HEK293 (cell line): ENCODE results near the gene KLHDC8B.
"Not testable (repeated sequence)": the region's sequence is repeated elsewhere in the genome, so short reads cannot be mapped to it uniquely, and the experiment has no call there.

Source experiments
- CTCF ChIA-PET: fragments of 350-600 bp; formaldehyde crosslinking; extraction: SDS; loops from one replicate; lab custom pipeline; 2021; ENCODE audit warnings: antibody characterized with exemption; lab: Yijun Ruan, JAX
- POLR2A ChIA-PET: fragments of 300-600 bp; formaldehyde crosslinking; extraction: SDS; loops from one replicate; lab custom pipeline; 2020; ENCODE audit warnings: antibody characterized with exemption, inconsistent platforms; lab: Yijun Ruan, JAX
- H3K27ac ChIP-seq: fragments of 200-500 bp; sonication (Bioruptor generic); 2 replicates; pipeline ENCODE4 v1.5.1; 2014; ENCODE audit warnings: low read depth, low read length, control low read depth, inconsistent platforms; ENCODE audit errors: extremely low read depth
- H3K36me3 ChIP-seq, 2 experiments: fragments of 200-500 bp in 1 of 2; sonication (Bioruptor generic) in 1 of 2; 1 replicate in 1 of 2; 2 replicates in 1 of 2; pipeline ENCODE4 v1.5.1; 2014 to 2017; ENCODE audit warnings: inconsistent platforms in 2 of 2, low read length in 2 of 2; ENCODE audit not compliant: control insufficient read depth in 2 of 2, insufficient read depth in 1 of 2
- H3K4me1 ChIP-seq: fragments of 200-500 bp; sonication (Bioruptor generic); 2 replicates; pipeline ENCODE4 v1.5.1; 2014; ENCODE audit warnings: mild to moderate bottlenecking, low read length, inconsistent platforms; ENCODE audit not compliant: control insufficient read depth, insufficient read depth
- H3K4me3 ChIP-seq: 2 replicates; pipeline ENCODE4 v1.5.1; 2011; ENCODE audit warnings: low read depth, mild to moderate bottlenecking, control low read depth, low read length, moderate library complexity
- H3K9me3 ChIP-seq: fragments of 200-500 bp; sonication (Bioruptor generic); 2 replicates; pipeline ENCODE4 v1.5.1; 2014; ENCODE audit warnings: low read depth, low read length, inconsistent platforms; ENCODE audit not compliant: control insufficient read depth, insufficient read depth
- FEZF1 ChIP-seq: fragments of 450-650 bp; formaldehyde crosslinking; IDR thresholded peaks from 2 replicates; pipeline ENCODE4 v1.5.1; 2016; ENCODE audit warnings: missing biosample characterization, missing genetic modification characterization
- HOXA7 ChIP-seq: sonication (generic); formaldehyde crosslinking; IDR thresholded peaks from 2 replicates; pipeline ENCODE4 v1.8.1; 2022; ENCODE audit warnings: missing genetic modification reagents, borderline replicate concordance
- HOXD13 ChIP-seq: sonication (generic); formaldehyde crosslinking; IDR thresholded peaks from 2 replicates; pipeline ENCODE4 v1.8.0; 2022; ENCODE audit warnings: missing genetic modification reagents, borderline replicate concordance
- KLF16 ChIP-seq: fragments of 450-650 bp; formaldehyde crosslinking; IDR thresholded peaks from 2 replicates; pipeline ENCODE4 v1.5.1; 2017; ENCODE audit warnings: missing biosample characterization, missing genetic modification characterization
- SETDB1 ChIP-seq: IDR thresholded peaks from one replicate; pipeline ENCODE4 v1.6.1; 2017; ENCODE audit warnings: mild to moderate bottlenecking, low read length, moderate library complexity, mixed read lengths; ENCODE audit not compliant: insufficient read length
- ZBTB17 ChIP-seq: fragments of 450-650 bp; formaldehyde crosslinking; IDR thresholded peaks from 2 replicates; pipeline ENCODE4 v1.5.1; 2016; ENCODE audit warnings: missing biosample characterization, missing genetic modification characterization
- ZFHX2 ChIP-seq: fragments of 450-650 bp; formaldehyde crosslinking; conservative IDR thresholded peaks from 2 replicates; pipeline ENCODE4 v1.5.1; 2016; ENCODE audit warnings: missing biosample characterization, missing genetic modification characterization
- ZFP69B ChIP-seq: fragments of 450-650 bp; formaldehyde crosslinking; IDR thresholded peaks from 2 replicates; pipeline ENCODE4 v1.5.1; 2016; ENCODE audit warnings: missing biosample characterization, missing genetic modification characterization
- ZNF174 ChIP-seq: fragments of 450-650 bp; formaldehyde crosslinking; IDR thresholded peaks from 2 replicates; pipeline ENCODE4 v1.5.0; 2017; ENCODE audit warnings: missing biosample characterization, mild to moderate bottlenecking, missing genetic modification characterization
- ZNF239 ChIP-seq: fragments of 450-650 bp; formaldehyde crosslinking; IDR thresholded peaks from 2 replicates; pipeline ENCODE4 v1.5.1; 2016; ENCODE audit warnings: missing biosample characterization, missing genetic modification characterization
- ZNF514 ChIP-seq: fragments of 450-650 bp; formaldehyde crosslinking; IDR thresholded peaks from 2 replicates; pipeline ENCODE4 v1.5.1; 2016; ENCODE audit warnings: missing biosample characterization, missing genetic modification characterization
- ZNF596 ChIP-seq: fragments of 450-650 bp; IDR thresholded peaks from 2 replicates; pipeline ENCODE4 v1.5.0; 2018; ENCODE audit warnings: missing biosample characterization, mild to moderate bottlenecking, missing genetic modification characterization, moderate library complexity
- ZNF654 ChIP-seq: fragments of 450-650 bp; formaldehyde crosslinking; IDR thresholded peaks from 2 replicates; pipeline ENCODE4 v1.5.1; 2016; ENCODE audit warnings: low read depth, missing biosample characterization, missing genetic modification characterization
- ZSCAN30 ChIP-seq: fragments of 450-650 bp; IDR thresholded peaks from 2 replicates; pipeline ENCODE4 v1.5.1; 2018; ENCODE audit warnings: missing biosample characterization, mild to moderate bottlenecking, missing genetic modification characterization, moderate library complexity
- TF ChIP-seq, protein P1 (sequence below): fragments of 450-650 bp; formaldehyde crosslinking; IDR thresholded peaks from 2 replicates; pipeline ENCODE4 v1.5.0; 2017; ENCODE audit warnings: missing biosample characterization, missing genetic modification characterization, borderline replicate concordance
- TF ChIP-seq, protein P2 (sequence below): fragments of 450-650 bp; IDR thresholded peaks from 2 replicates; pipeline ENCODE4 v1.5.1; 2018; ENCODE audit warnings: missing biosample characterization, mild to moderate bottlenecking, missing genetic modification characterization
- TF ChIP-seq, protein P3 (sequence below): fragments of 450-650 bp; formaldehyde crosslinking; IDR thresholded peaks from 2 replicates; pipeline ENCODE4 v1.5.1; 2017; ENCODE audit warnings: missing biosample characterization, missing genetic modification characterization

Gene KLHDC8B

DNA sequence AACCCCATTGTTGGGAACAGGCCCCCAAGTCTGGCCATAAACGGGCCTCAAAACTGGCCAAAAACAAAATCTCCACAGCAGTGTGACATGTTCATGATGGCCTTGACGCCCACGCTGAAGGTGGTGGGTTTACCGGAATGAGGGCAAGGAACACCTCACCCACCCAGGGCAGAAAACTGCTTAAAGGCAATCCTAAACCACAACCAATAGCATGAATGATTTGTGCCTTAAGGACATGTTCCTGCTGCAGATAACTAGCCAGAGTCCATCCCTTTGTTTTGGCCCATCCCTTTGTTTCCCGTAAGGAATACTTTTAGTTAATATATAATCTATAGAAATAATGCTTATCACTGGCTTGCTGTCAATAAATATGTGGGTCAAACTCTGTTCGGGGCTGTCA is 47.7 kb downstream of the KLHDC8B start:
- H3K27ac ChIP-seq, result no peak overlapping the region
- CTCF ChIA-PET, result no interaction called here

DNA sequence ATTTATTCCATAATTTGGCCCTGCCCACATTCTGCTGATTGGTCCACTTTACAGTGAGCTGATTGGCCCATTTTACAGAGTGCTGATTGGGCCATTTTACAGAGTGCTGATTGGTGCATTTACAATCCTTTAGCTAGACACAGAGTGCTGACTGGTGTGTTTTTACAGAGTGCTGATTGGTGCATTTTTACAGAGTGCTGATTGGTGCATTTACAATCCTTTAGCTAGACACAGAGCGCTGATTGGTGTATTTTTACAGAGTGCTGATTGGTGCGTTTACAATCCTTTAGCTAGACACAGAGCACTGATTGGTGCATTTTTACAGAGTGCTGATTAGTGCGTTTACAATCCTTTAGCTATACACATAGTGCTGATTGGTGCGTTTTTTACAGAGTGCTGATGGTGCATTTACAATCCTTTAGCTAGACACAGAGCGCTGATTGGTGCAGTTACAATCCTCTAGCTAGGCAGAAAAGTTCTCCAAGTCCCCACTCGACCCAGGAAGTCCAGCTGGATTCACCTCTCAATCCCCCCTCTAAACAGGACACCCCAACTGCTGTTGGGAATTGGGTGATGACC is 49.7 kb downstream of the KLHDC8B start:
- H3K4me3 ChIP-seq, H3K27ac ChIP-seq, H3K4me1 ChIP-seq, POLR2A ChIA-PET, H3K9me3 ChIP-seq, H3K36me3 ChIP-seq: not testable (repeated sequence)
- CTCF ChIA-PET, result interaction anchor here (1.0 kb wide), 1 partner anchor 228 kb away, joined by 3 read pairs; no protein-coding TSS in a partner anchor

More for the DNA sequence above, 47.7 kb downstream of the KLHDC8B start:
- Histone ChIP-seq H3K36me3 (no peaks in the 10 kb centered on the region), H3K4me1 (no peaks in the 10 kb centered on the region), H3K9me3 (no peaks in the 10 kb centered on the region), H3K4me3 (no peak overlapping the region)
- TF ChIP-seq SETDB1 (no peak), ZBTB17 (no peak), ZNF654 (tag by site-specific recombination) (no peak), ZNF174 (no peak), ZNF514 (tag by site-specific recombination) (no peak), HOXD13 (CRISPR knock-in tag) (no peak), FEZF1 (tag by site-specific recombination) (no peak), ZSCAN30 (no peak), HOXA7 (CRISPR knock-in tag) (no peak), ZNF239 (tag by site-specific recombination) (no peak), ZNF596 (tag by site-specific recombination) (no peak), ZFHX2 (tag by site-specific recombination) (no peak)
- TF ChIP-seq, protein P1, sequence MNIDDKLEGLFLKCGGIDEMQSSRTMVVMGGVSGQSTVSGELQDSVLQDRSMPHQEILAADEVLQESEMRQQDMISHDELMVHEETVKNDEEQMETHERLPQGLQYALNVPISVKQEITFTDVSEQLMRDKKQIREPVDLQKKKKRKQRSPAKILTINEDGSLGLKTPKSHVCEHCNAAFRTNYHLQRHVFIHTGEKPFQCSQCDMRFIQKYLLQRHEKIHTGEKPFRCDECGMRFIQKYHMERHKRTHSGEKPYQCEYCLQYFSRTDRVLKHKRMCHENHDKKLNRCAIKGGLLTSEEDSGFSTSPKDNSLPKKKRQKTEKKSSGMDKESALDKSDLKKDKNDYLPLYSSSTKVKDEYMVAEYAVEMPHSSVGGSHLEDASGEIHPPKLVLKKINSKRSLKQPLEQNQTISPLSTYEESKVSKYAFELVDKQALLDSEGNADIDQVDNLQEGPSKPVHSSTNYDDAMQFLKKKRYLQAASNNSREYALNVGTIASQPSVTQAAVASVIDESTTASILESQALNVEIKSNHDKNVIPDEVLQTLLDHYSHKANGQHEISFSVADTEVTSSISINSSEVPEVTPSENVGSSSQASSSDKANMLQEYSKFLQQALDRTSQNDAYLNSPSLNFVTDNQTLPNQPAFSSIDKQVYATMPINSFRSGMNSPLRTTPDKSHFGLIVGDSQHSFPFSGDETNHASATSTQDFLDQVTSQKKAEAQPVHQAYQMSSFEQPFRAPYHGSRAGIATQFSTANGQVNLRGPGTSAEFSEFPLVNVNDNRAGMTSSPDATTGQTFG (tag by site-specific recombination), result no peak
- POLR2A ChIA-PET, result no interaction called here

DNA sequence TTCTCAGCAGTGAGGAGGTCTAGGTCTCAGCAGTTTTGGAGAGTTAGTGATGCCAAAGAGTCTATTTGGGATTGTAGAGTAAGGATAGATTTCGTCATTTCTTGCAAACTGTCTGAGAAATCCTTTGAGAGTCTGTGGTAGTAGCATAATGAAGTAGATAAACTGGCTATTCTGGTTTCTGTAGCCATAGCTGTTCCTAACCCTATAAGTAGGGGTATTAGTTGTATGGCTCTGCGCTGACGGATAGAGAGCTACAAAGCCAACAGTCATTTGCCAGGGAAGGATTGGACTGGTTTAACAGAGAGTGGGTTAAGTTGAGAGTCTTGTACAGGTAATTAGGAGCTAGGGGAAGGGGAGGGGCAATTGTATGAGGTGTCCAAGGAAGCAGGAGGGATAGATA is 50.6 kb downstream of the KLHDC8B start:
- H3K27ac ChIP-seq, result no peak overlapping the region
- H3K9me3 ChIP-seq, result no peaks in the 10 kb centered on the region
- H3K4me3 ChIP-seq, result no peak overlapping the region
- no peaks in the 10 kb centered on the region for H3K4me1 ChIP-seq
- ChIA-PET CTCF (no interaction called here), POLR2A (no interaction called here)
- TF ChIP-seq ZNF174 (no peak), KLF16 (tag by site-specific recombination) (no peak), ZFP69B (tag by site-specific recombination) (no peak)
- TF ChIP-seq, protein P2, sequence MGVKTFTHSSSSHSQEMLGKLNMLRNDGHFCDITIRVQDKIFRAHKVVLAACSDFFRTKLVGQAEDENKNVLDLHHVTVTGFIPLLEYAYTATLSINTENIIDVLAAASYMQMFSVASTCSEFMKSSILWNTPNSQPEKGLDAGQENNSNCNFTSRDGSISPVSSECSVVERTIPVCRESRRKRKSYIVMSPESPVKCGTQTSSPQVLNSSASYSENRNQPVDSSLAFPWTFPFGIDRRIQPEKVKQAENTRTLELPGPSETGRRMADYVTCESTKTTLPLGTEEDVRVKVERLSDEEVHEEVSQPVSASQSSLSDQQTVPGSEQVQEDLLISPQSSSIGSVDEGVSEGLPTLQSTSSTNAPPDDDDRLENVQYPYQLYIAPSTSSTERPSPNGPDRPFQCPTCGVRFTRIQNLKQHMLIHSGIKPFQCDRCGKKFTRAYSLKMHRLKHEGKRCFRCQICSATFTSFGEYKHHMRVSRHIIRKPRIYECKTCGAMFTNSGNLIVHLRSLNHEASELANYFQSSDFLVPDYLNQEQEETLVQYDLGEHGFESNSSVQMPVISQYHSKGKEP (tag by site-specific recombination), result no peak
- TF ChIP-seq, protein P3, sequence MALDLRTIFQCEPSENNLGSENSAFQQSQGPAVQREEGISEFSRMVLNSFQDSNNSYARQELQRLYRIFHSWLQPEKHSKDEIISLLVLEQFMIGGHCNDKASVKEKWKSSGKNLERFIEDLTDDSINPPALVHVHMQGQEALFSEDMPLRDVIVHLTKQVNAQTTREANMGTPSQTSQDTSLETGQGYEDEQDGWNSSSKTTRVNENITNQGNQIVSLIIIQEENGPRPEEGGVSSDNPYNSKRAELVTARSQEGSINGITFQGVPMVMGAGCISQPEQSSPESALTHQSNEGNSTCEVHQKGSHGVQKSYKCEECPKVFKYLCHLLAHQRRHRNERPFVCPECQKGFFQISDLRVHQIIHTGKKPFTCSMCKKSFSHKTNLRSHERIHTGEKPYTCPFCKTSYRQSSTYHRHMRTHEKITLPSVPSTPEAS (tag by site-specific recombination), result no peak
- no peaks in the 10 kb centered on the region for H3K36me3 ChIP-seq
